ENCODE results near the gene LRRC4C. TPM values are rescaled to one million over a fixed set of nuclear protein-coding genes. Genes with fewer than 3 reads are reported as not detected.
A peak's percentile ranks its signal among the peaks of the same experiment; 100 is the strongest.

The LRRC4C gene
- total and polyA plus RNA-seq, 11 donors: 0.08 to 1.2 (median 0.48) TPM; not detected in 1

DNA sequence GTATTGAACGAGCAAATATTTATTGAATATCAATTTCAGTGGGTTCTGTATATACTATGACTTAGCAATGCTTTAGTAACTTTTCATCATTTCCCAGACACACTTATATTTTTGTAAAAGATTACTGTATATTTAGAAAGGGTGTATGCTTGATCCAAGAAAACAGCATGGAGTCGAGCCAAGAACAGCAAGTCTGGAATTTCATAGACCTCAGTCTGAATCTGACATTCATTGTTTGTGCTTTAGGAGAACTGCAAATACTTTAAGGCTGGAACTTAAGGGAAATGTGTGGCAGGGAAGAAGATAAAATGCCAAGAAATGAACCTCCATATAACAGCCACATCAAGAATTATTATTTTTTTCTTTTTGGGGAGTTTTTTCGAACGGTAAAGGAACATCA, 1156.8 kb downstream of the LRRC4C start:
- H3K9me3 ChIP-seq: no peaks in the 10 kb centered on the region
- DNase-seq: no peak
- intact Hi-C loops (cut with DNase I): no loop called here
- no peaks in the 10 kb centered on the region for H3K4me1 ChIP-seq
- TF ChIP-seq, protein P1, sequence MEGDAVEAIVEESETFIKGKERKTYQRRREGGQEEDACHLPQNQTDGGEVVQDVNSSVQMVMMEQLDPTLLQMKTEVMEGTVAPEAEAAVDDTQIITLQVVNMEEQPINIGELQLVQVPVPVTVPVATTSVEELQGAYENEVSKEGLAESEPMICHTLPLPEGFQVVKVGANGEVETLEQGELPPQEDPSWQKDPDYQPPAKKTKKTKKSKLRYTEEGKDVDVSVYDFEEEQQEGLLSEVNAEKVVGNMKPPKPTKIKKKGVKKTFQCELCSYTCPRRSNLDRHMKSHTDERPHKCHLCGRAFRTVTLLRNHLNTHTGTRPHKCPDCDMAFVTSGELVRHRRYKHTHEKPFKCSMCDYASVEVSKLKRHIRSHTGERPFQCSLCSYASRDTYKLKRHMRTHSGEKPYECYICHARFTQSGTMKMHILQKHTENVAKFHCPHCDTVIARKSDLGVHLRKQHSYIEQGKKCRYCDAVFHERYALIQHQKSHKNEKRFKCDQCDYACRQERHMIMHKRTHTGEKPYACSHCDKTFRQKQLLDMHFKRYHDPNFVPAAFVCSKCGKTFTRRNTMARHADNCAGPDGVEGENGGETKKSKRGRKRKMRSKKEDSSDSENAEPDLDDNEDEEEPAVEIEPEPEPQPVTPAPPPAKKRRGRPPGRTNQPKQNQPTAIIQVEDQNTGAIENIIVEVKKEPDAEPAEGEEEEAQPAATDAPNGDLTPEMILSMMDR (IDR thresholded peaks at IDR 0.05): no peak
- no peak for TF ChIP-seq POLR2A (IDR thresholded peaks at IDR 0.05)
- 50 to 70% (median 57%) methylated on average over 4 of the region's 4 CpGs for WGBS, 4 donors
- H3K36me3 ChIP-seq: no peaks in the 10 kb centered on the region
- no peak overlapping the region for H3K27ac ChIP-seq
- H3K27me3 ChIP-seq: no peaks in the 10 kb centered on the region
- no peak for ATAC-seq
- H3K4me3 ChIP-seq: no peak overlapping the region

DNA sequence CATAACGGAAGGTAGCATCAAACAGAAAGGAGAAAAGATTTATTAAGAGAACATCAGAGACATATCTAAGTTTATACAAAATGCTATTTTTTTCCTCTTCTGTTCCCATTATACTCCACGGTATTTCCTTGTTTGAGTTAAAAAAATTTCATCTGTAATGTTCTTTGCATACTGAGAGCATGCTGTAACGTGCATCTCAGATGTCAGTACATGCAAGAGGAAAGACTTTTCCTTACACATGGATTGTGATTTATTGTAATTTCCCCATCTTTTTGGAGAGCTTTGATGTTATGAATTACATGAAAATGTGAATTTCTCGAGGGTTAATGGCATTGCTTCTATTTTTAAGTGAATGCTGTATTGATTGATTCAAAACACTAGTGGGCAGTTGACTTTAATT, 1164.0 kb downstream of the LRRC4C start:
- Histone ChIP-seq H3K27ac (no peak overlapping the region), H3K27me3 (peaks cover 0 to 31% (median 7%) of the 10 kb centered on the region in 9 donors), H3K9me3 (no peaks in the 10 kb centered on the region), H3K36me3 (no peaks in the 10 kb centered on the region), H3K4me1 (peaks cover 0 to 7% (median 0%) of the 10 kb centered on the region in 12 donors), H3K4me3 (no peak overlapping the region)
- TF ChIP-seq POLR2A (IDR thresholded peaks at IDR 0.05): no peak
- TF ChIP-seq, protein P1 (IDR thresholded peaks at IDR 0.05): no peak
- WGBS, 4 donors: 55 to 65% (median 60%) methylated on average over 4 of the region's 4 CpGs
- no peak for ATAC-seq
- intact Hi-C loops (cut with DNase I): no loop called here
- no peak for DNase-seq

DNA sequence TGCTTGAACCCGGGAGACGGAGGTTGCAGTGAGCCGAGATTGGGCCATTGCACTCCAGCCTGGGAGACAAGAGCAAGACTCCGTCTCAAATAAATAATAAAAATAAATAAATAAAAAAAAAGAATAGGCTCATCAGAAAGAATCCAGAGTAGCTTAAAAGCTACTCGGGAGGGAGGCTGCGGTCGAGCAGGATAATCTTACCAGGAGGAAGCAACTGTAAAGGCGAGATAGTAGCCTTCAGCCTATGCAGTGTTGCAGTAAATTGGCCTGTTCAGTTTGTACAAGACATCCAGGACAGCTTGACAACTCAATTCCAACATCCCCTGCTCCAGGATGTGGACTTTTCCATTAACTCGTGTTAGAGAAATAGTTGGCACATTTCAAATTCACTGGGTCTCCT, 1164.7 kb downstream of the LRRC4C start:
- H3K27me3 ChIP-seq: peaks cover 0 to 31% (median 7%) of the 10 kb centered on the region in 9 donors
- intact Hi-C loops (cut with DNase I): no loop called here
- WGBS, 4 donors: 54 to 63% (median 56%) methylated on average over 9 of the region's 9 CpGs

DNA sequence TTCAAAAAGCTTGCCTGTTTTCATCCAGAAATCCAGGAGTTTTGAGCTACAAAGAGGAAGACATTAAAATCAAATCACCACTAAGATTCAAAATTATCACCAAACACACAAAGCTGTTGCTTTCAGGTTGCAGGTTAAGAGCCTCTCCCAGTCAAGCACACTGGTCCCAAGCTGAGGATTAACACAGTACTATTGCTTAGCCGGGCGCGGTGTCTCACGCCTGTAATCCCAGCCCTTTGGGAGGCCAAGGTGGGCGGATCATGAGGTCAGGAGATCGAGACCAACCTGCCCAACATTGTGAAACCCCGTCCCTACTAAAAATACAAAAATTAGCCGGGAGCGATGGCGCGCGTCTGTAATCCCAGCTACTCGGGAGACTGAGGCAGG, 1165.1 kb downstream of the LRRC4C start:
- intact Hi-C loops (cut with DNase I): no loop called here
- ATAC-seq (no peak), DNase-seq (no peak)
- 69 to 74% (median 72%) methylated on average over 13 of the region's 13 CpGs for WGBS, 4 donors
- Histone ChIP-seq H3K9me3 (no peaks in the 10 kb centered on the region), H3K4me1 (peaks cover 0 to 7% (median 0%) of the 10 kb centered on the region in 12 donors), H3K4me3 (peak overlapping the region in 1 of 12 donors; percentile 51), H3K36me3 (no peaks in the 10 kb centered on the region), H3K27ac (no peak overlapping the region), H3K27me3 (peaks cover 0 to 31% (median 7%) of the 10 kb centered on the region in 9 donors)
- TF ChIP-seq POLR2A (IDR thresholded peaks at IDR 0.05): no peak
- TF ChIP-seq, protein P1 (IDR thresholded peaks at IDR 0.05): peak in 1 of 12 donors; percentile 11

More for the DNA sequence above, 1164.7 kb downstream of the LRRC4C start:
- Histone ChIP-seq H3K36me3 (no peaks in the 10 kb centered on the region), H3K27ac (no peak overlapping the region), H3K4me1 (peaks cover 0 to 7% (median 0%) of the 10 kb centered on the region in 12 donors), H3K9me3 (no peaks in the 10 kb centered on the region), H3K4me3 (no peak overlapping the region)
- TF ChIP-seq POLR2A (IDR thresholded peaks at IDR 0.05): no peak
- TF ChIP-seq, protein P1 (IDR thresholded peaks at IDR 0.05): no peak
- ATAC-seq (no peak), DNase-seq (no peak)

All from heart left ventricle (tissue), 16 donors.